ENCODE measurements around the gene CHCHD3.

CHCHD3 gene

GRCh38 chr7:132743974-132744373 lies 337.9 kb downstream of the CHCHD3 start:
- no peak for TF ChIP-seq CTCF (IDR thresholded peaks at IDR 0.05; ENCODE audit: low read depth, low read length)

DNA sequence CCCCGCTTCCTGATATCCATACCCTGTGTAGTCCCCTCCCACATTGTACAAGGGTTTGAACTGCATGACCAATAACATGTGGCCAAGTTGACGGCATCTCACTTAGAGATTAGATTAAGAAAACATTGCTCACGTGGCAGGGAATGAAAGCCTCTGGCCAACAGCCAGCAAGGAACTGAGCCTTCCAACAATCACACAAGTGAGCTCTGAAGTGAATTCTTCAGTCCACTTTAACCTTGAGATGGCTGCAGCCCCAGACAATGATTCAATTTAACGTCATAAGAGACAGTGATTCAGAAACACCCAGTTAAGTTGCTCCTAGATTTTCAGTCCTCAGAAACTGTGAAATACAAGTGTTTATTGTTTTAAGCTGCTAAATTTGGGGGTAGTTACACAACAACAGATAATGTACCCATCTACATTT lies 339.7 kb downstream of the CHCHD3 start:
- H3K4me3 ChIP-seq (ENCODE audit: low read depth, low read length), result no peak overlapping the region
- TF ChIP-seq CTCF (IDR thresholded peaks at IDR 0.05; ENCODE audit: low read depth, low read length), result no peak

More at GRCh38 chr7:132743974-132744373, 337.9 kb downstream of the CHCHD3 start:
- H3K4me3 ChIP-seq (ENCODE audit: low read depth, low read length), result no peak overlapping the region

DNA sequence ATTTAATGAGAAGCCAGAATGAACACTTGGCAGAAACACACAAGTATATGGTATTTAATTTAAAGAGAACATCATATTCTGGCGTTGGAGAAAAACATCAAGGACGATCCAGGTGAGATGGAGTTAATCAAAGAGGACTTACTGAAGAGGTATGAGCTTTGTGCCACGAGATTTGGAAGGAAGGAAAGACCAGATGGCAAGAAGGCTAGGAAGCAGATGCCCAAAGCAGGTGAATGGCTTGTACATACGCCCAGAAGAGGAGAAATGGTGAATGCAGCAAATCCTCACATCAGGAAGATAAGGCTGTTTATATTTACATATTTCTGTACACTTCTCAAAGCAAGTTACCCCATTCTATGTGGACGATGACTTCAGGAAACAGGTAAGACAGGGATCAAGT lies 341.7 kb downstream of the CHCHD3 start:
- TF ChIP-seq CTCF (IDR thresholded peaks at IDR 0.05; ENCODE audit: low read depth, low read length), result no peak
- H3K4me3 ChIP-seq (ENCODE audit: low read depth, low read length), result no peak overlapping the region

DNA sequence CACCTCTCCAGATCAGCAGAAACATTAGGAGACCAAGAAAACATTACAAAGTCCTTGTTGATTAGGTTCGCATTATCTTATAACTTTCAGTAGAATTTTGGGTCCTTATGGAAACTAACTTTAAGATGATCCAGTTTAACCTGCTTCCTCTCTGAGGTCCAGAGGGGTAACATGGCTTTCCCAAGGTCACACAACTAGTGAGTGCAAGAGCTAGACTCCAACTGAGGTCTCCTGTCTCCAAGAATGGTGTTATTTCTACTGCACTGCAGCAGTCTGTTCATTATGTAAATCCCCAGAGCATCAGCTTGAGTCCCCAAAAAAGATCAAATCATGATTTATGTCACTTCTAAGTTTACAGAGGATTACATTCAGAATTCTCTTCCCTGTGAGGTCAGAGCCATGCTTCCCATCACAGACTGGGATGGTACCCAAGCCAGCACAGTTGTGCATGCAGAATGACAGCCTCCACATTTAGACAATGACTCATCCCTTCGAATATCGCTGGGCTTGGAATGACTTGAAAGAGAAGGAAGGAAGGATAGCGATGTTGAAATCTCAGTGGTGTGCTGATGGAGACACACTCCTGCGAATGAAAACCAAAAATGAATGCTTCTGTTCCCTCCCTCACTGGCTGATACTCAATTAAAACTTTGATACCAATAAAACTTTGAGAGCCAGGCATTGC lies 342.5 kb downstream of the CHCHD3 start:
- no peak overlapping the region for H3K4me3 ChIP-seq (ENCODE audit: low read depth, low read length)
- no peak for TF ChIP-seq CTCF (IDR thresholded peaks at IDR 0.05; ENCODE audit: low read depth, low read length)

GRCh38 chr7:132738254-132738653 lies 343.6 kb downstream of the CHCHD3 start:
- H3K4me3 ChIP-seq (ENCODE audit: low read depth, low read length), result no peak overlapping the region
- no peak for TF ChIP-seq CTCF (IDR thresholded peaks at IDR 0.05; ENCODE audit: low read depth, low read length)

DNA sequence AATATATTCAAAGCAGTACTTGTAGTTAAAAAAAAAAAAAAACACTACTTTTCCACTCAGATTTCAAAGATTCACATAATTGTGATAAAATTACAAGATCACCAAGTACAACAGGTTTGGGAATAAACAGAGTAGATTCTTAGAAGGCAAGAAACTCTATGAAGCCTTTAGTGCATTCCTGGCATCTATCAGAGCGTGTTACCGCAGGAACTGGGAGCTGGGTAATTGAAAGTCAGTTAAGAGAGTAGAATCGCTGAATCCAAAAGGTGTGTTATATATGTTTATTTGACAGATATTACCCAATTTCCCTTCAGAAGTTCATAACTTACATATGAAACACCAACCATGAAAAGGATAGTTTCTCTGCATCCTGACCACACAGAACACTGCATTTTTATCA lies 346.4 kb downstream of the CHCHD3 start:
- no peak overlapping the region for H3K4me3 ChIP-seq (ENCODE audit: low read depth, low read length)

More for the DNA sequence above, 346.4 kb downstream of the CHCHD3 start:
- no peak for TF ChIP-seq CTCF (IDR thresholded peaks at IDR 0.05; ENCODE audit: low read depth, low read length)
